ENCODE results near the gene PPL. TPM values are rescaled to one million over a fixed set of nuclear protein-coding genes. Genes with fewer than 3 reads are reported as not detected.
A peak's percentile ranks its signal among the peaks of the same experiment; 100 is the strongest.
"Not testable (repeated sequence)": the region's sequence is repeated elsewhere in the genome, so short reads cannot be mapped to it uniquely, and the experiment has no call there.

The PPL gene
- total RNA-seq, 2 donors from 2014 or later: 0.09 to 0.22 TPM

- ATAC-seq (replicated peaks in 1 of 2): no peak
- no peak for DNase-seq
- Mint-ChIP-seq H3K4me3 (peak overlapping the region in 1 of 2 donors; percentile 62), H3K9me3 (no peaks in the 10 kb centered on the region), H3K36me3 (ENCODE audit: insufficient read depth in 2 of 2) (no peaks in the 10 kb centered on the region), H3K27ac (no peak overlapping the region), H3K27me3 (ENCODE audit: low read depth) (peaks cover 19% of the 10 kb centered on the region), H3K4me1 (ENCODE audit: low read depth) (peaks cover 6% of the 10 kb centered on the region)
Observed at GRCh38 chr16:4935241-4935855, 1.6 kb downstream of the PPL start.

GRCh38 chr16:4934591-4934990 is 2.4 kb downstream of the PPL start:
- no peak overlapping the region for H3K27ac Mint-ChIP-seq
- DNase-seq (no peak), ATAC-seq (replicated peaks in 1 of 2) (no peak)
- H3K4me1 Mint-ChIP-seq (ENCODE audit: low read depth): peaks cover 6% of the 10 kb centered on the region
- H3K36me3 Mint-ChIP-seq (ENCODE audit: insufficient read depth in 2 of 2): no peaks in the 10 kb centered on the region
- no peaks in the 10 kb centered on the region for H3K9me3 Mint-ChIP-seq
- peaks cover 19% of the 10 kb centered on the region for H3K27me3 Mint-ChIP-seq (ENCODE audit: low read depth)
- H3K4me3 Mint-ChIP-seq: peak overlapping the region in 1 of 2 donors; percentile 25

- Mint-ChIP-seq H3K36me3 (ENCODE audit: insufficient read depth in 2 of 2) (no peaks in the 10 kb centered on the region), H3K4me1 (ENCODE audit: low read depth) (peaks cover 6% of the 10 kb centered on the region), H3K27me3 (ENCODE audit: low read depth) (peaks cover 19% of the 10 kb centered on the region), H3K27ac (no peak overlapping the region), H3K4me3 (no peak overlapping the region), H3K9me3 (no peaks in the 10 kb centered on the region)
- ATAC-seq (replicated peaks in 1 of 2) (no peak), DNase-seq (no peak)
Observed at GRCh38 chr16:4933871-4934395, 3.0 kb downstream of the PPL start.

GRCh38 chr16:4933433-4933832 is 3.5 kb downstream of the PPL start:
- Mint-ChIP-seq H3K36me3 (ENCODE audit: insufficient read depth in 2 of 2) (no peaks in the 10 kb centered on the region), H3K4me3 (no peak overlapping the region), H3K9me3 (no peaks in the 10 kb centered on the region), H3K27me3 (ENCODE audit: low read depth) (peaks cover 19% of the 10 kb centered on the region), H3K4me1 (ENCODE audit: low read depth) (peaks cover 6% of the 10 kb centered on the region), H3K27ac (no peak overlapping the region)
- DNase-seq: no peak
- ATAC-seq (replicated peaks in 1 of 2): no peak

- Mint-ChIP-seq H3K36me3 (ENCODE audit: insufficient read depth in 2 of 2) (peaks cover 4 to 6% of the 10 kb centered on the region in 2 donors), H3K27ac (no peak overlapping the region), H3K4me3 (no peak overlapping the region), H3K4me1 (ENCODE audit: low read depth) (peaks cover 1% of the 10 kb centered on the region), H3K9me3 (peaks cover 5 to 7% of the 10 kb centered on the region in 2 donors), H3K27me3 (ENCODE audit: low read depth) (peaks cover 7% of the 10 kb centered on the region)
- ATAC-seq (replicated peaks in 1 of 2): no peak
- DNase-seq: no peak
Observed at GRCh38 chr16:4931381-4931780, 5.6 kb downstream of the PPL start.

GRCh38 chr16:4929619-4930018 is 7.3 kb downstream of the PPL start:
- DNase-seq; H3K27ac Mint-ChIP-seq; H3K4me3 Mint-ChIP-seq; H3K36me3 Mint-ChIP-seq (ENCODE audit: insufficient read depth in 2 of 2); H3K9me3 Mint-ChIP-seq; H3K27me3 Mint-ChIP-seq (ENCODE audit: low read depth); ATAC-seq (replicated peaks in 1 of 2); H3K4me1 Mint-ChIP-seq (ENCODE audit: low read depth): not testable (repeated sequence)

GRCh38 chr16:4928227-4928626 is 8.7 kb downstream of the PPL start:
- no peak overlapping the region for H3K27ac Mint-ChIP-seq
- peaks cover 4 to 6% of the 10 kb centered on the region in 2 donors for H3K36me3 Mint-ChIP-seq (ENCODE audit: insufficient read depth in 2 of 2)
- no peak for ATAC-seq (replicated peaks in 1 of 2)
- no peaks in the 10 kb centered on the region for H3K27me3 Mint-ChIP-seq (ENCODE audit: low read depth)
- DNase-seq: no peak
- H3K9me3 Mint-ChIP-seq: peaks cover 5 to 9% of the 10 kb centered on the region in 2 donors
- no peak overlapping the region for H3K4me3 Mint-ChIP-seq
- H3K4me1 Mint-ChIP-seq (ENCODE audit: low read depth): no peaks in the 10 kb centered on the region

- DNase-seq (no peak), ATAC-seq (replicated peaks in 1 of 2) (no peak)
- H3K27me3 Mint-ChIP-seq (ENCODE audit: low read depth): no peaks in the 10 kb centered on the region
- peaks cover 4 to 6% of the 10 kb centered on the region in 2 donors for H3K36me3 Mint-ChIP-seq (ENCODE audit: insufficient read depth in 2 of 2)
- H3K4me1 Mint-ChIP-seq (ENCODE audit: low read depth): no peaks in the 10 kb centered on the region
- H3K27ac Mint-ChIP-seq: no peak overlapping the region
- H3K9me3 Mint-ChIP-seq: peaks cover 5 to 9% of the 10 kb centered on the region in 2 donors
- H3K4me3 Mint-ChIP-seq: no peak overlapping the region
Observed at GRCh38 chr16:4927661-4928060, 9.3 kb downstream of the PPL start.

- Mint-ChIP-seq H3K9me3 (peaks cover 5 to 9% of the 10 kb centered on the region in 2 donors), H3K27me3 (ENCODE audit: low read depth) (no peaks in the 10 kb centered on the region), H3K4me3 (no peak overlapping the region), H3K36me3 (ENCODE audit: insufficient read depth in 2 of 2) (peaks cover 4 to 6% of the 10 kb centered on the region in 2 donors), H3K4me1 (ENCODE audit: low read depth) (no peaks in the 10 kb centered on the region), H3K27ac (no peak overlapping the region)
- ATAC-seq (replicated peaks in 1 of 2) (no peak), DNase-seq (no peak)
Observed at GRCh38 chr16:4926928-4927327, 10.0 kb downstream of the PPL start.

- Mint-ChIP-seq H3K4me1 (ENCODE audit: low read depth) (no peaks in the 10 kb centered on the region), H3K27ac (no peak overlapping the region), H3K4me3 (no peak overlapping the region), H3K9me3 (peaks cover 5 to 9% of the 10 kb centered on the region in 2 donors), H3K36me3 (ENCODE audit: insufficient read depth in 2 of 2) (peaks cover 4 to 6% of the 10 kb centered on the region in 2 donors), H3K27me3 (ENCODE audit: low read depth) (no peaks in the 10 kb centered on the region)
- DNase-seq (no peak), ATAC-seq (replicated peaks in 1 of 2) (no peak)
Observed at GRCh38 chr16:4925791-4926190, 11.2 kb downstream of the PPL start.

GRCh38 chr16:4925293-4925607 is 11.7 kb downstream of the PPL start:
- DNase-seq (no peak), ATAC-seq (replicated peaks in 1 of 2) (no peak)
- no peak overlapping the region for H3K27ac Mint-ChIP-seq
- H3K4me3 Mint-ChIP-seq: no peak overlapping the region
- H3K4me1 Mint-ChIP-seq (ENCODE audit: low read depth): no peaks in the 10 kb centered on the region
- no peaks in the 10 kb centered on the region for H3K27me3 Mint-ChIP-seq (ENCODE audit: low read depth)
- H3K9me3 Mint-ChIP-seq: peaks cover 5 to 9% of the 10 kb centered on the region in 2 donors
- H3K36me3 Mint-ChIP-seq (ENCODE audit: insufficient read depth in 2 of 2): peaks cover 4 to 6% of the 10 kb centered on the region in 2 donors

- DNase-seq (no peak), ATAC-seq (replicated peaks in 1 of 2) (no peak)
- H3K27me3 Mint-ChIP-seq (ENCODE audit: low read depth): no peaks in the 10 kb centered on the region
- peaks cover 5 to 9% of the 10 kb centered on the region in 2 donors for H3K9me3 Mint-ChIP-seq
- no peak overlapping the region for H3K27ac Mint-ChIP-seq
- no peak overlapping the region for H3K4me3 Mint-ChIP-seq
- no peaks in the 10 kb centered on the region for H3K4me1 Mint-ChIP-seq (ENCODE audit: low read depth)
- H3K36me3 Mint-ChIP-seq (ENCODE audit: insufficient read depth in 2 of 2): peaks cover 4 to 6% of the 10 kb centered on the region in 2 donors
Observed at GRCh38 chr16:4924593-4925292, 12.2 kb downstream of the PPL start.

- ATAC-seq (replicated peaks in 1 of 2) (no peak), DNase-seq (no peak)
- no peak overlapping the region for H3K4me3 Mint-ChIP-seq
- H3K9me3 Mint-ChIP-seq: peaks cover 5 to 9% of the 10 kb centered on the region in 2 donors
- no peaks in the 10 kb centered on the region for H3K27me3 Mint-ChIP-seq (ENCODE audit: low read depth)
- peaks cover 4 to 6% of the 10 kb centered on the region in 2 donors for H3K36me3 Mint-ChIP-seq (ENCODE audit: insufficient read depth in 2 of 2)
- H3K4me1 Mint-ChIP-seq (ENCODE audit: low read depth): no peaks in the 10 kb centered on the region
- no peak overlapping the region for H3K27ac Mint-ChIP-seq
Observed at GRCh38 chr16:4923853-4924252, 13.1 kb downstream of the PPL start.
